ENCODE measurements around the gene FAM120A. TPM values are rescaled to one million over a fixed set of nuclear protein-coding genes. Genes with fewer than 3 reads are reported as not detected.

The FAM120A gene
- total and polyA plus RNA-seq, 2 donors (not counting 1 experiment from before 2014, with no cell fraction given), result 85.8 to 136 TPM

DNA sequence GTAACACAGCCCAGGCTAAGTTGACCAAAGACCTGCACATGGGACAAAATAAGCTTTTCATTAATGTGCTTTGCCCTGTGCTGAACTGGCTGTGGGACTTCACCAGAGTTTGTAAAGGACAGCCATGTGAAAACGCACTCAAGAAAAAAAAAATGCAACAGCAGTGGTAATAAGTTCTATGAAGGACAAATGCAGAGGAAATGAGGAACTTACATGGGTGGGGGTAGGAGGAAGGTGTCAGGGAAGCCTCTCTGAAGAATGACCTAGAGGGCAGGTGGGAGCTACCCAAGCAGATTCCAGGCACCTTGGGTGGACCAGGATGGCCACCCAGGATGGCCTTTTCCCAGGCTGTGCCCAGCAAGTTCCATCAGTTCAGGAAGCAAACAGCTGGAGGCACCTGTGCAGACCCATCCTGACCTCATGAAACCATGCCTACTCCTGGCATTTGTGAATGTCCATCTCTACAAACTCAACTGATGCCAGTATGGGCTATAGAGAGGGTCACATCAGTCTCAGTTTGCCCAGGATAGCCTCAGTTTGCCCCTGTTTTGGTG lies 118.2 kb downstream of the FAM120A start:
- no peaks in the 10 kb centered on the region for H3K9me3 ChIP-seq (ENCODE audit: control insufficient read depth, insufficient read depth, low read depth, low read length)
- H4K20me1 ChIP-seq (ENCODE audit: control insufficient read depth, extremely low read depth, insufficient read depth, low read length), result no peaks in the 10 kb centered on the region
- no peak overlapping the region for H3K27ac ChIP-seq (ENCODE audit: insufficient read depth, low read length)
- H2AFZ ChIP-seq (ENCODE audit: low read length), result no peak overlapping the region
- H3K27me3 ChIP-seq (ENCODE audit: control insufficient read depth, insufficient read depth, low read length), result no peaks in the 10 kb centered on the region
- DNase-seq (ENCODE audit: low read depth in 2 of 2), result no peak
- H3K4me1 ChIP-seq (ENCODE audit: control insufficient read depth, extremely low read depth, insufficient read depth, low read length), result no peaks in the 10 kb centered on the region
- TF ChIP-seq, protein P1, sequence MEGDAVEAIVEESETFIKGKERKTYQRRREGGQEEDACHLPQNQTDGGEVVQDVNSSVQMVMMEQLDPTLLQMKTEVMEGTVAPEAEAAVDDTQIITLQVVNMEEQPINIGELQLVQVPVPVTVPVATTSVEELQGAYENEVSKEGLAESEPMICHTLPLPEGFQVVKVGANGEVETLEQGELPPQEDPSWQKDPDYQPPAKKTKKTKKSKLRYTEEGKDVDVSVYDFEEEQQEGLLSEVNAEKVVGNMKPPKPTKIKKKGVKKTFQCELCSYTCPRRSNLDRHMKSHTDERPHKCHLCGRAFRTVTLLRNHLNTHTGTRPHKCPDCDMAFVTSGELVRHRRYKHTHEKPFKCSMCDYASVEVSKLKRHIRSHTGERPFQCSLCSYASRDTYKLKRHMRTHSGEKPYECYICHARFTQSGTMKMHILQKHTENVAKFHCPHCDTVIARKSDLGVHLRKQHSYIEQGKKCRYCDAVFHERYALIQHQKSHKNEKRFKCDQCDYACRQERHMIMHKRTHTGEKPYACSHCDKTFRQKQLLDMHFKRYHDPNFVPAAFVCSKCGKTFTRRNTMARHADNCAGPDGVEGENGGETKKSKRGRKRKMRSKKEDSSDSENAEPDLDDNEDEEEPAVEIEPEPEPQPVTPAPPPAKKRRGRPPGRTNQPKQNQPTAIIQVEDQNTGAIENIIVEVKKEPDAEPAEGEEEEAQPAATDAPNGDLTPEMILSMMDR (conservative IDR thresholded peaks at IDR 0.05 in 1 of 2, IDR thresholded peaks at IDR 0.05 in 1 of 2; ENCODE audit: low read depth in 1 of 2, low read length in 2 of 2), result no peak
- TF ChIP-seq EZH2 (IDR thresholded peaks at IDR 0.05; ENCODE audit: low read length, missing control alignments), result no peak
- no peak overlapping the region for H3K4me3 ChIP-seq (replicated peaks in 1 of 4; ENCODE audit: control extremely low read depth in 1 of 4, insufficient read depth in 1 of 4, low read depth in 3 of 4, low read length in 4 of 4)
- no peaks in the 10 kb centered on the region for H3K36me3 ChIP-seq (ENCODE audit: control insufficient read depth, insufficient read depth, low read length)
- no peak overlapping the region for H3K4me2 ChIP-seq (ENCODE audit: extremely low read depth, insufficient read depth, low read length)
- H3K9ac ChIP-seq (ENCODE audit: insufficient read depth, low read length), result no peak overlapping the region
- no peaks in the 10 kb centered on the region for H3K79me2 ChIP-seq (ENCODE audit: control insufficient read depth, insufficient read depth, low read length)

DNA sequence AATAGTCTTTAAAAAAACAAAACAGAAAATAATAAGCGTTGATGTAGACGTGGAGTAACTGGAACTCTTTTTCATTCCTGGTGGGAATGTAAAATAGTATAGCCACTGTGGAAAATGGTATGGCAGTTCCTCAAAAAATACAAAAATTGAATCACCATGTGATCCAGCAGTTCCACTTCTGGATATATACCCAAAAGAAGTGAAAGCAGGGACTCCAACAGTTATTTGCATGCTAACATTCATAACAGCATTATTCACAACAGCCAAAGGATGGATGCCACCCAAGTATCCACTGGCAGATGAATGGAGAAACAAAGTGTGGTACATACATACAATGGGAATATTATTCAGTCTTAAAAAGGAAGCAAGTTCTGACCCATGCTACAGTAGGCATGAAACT lies 120.7 kb downstream of the FAM120A start:
- Histone ChIP-seq H2AFZ (ENCODE audit: low read length) (no peak overlapping the region), H4K20me1 (ENCODE audit: control insufficient read depth, extremely low read depth, insufficient read depth, low read length) (no peaks in the 10 kb centered on the region), H3K27ac (ENCODE audit: insufficient read depth, low read length) (no peak overlapping the region), H3K4me1 (ENCODE audit: control insufficient read depth, extremely low read depth, insufficient read depth, low read length) (peaks cover 7% of the 10 kb centered on the region), H3K4me3 (replicated peaks in 1 of 4; ENCODE audit: control extremely low read depth in 1 of 4, insufficient read depth in 1 of 4, low read depth in 3 of 4, low read length in 4 of 4) (no peak overlapping the region), H3K4me2 (ENCODE audit: extremely low read depth, insufficient read depth, low read length) (no peak overlapping the region), H3K27me3 (ENCODE audit: control insufficient read depth, insufficient read depth, low read length) (no peaks in the 10 kb centered on the region), H3K9me3 (ENCODE audit: control insufficient read depth, insufficient read depth, low read depth, low read length) (no peaks in the 10 kb centered on the region), H3K9ac (ENCODE audit: insufficient read depth, low read length) (no peak overlapping the region), H3K79me2 (ENCODE audit: control insufficient read depth, insufficient read depth, low read length) (peaks cover 5% of the 10 kb centered on the region), H3K36me3 (ENCODE audit: control insufficient read depth, insufficient read depth, low read length) (no peaks in the 10 kb centered on the region)
- no peak for DNase-seq (ENCODE audit: low read depth in 2 of 2)
- TF ChIP-seq EZH2 (IDR thresholded peaks at IDR 0.05; ENCODE audit: low read length, missing control alignments), result no peak

DNA sequence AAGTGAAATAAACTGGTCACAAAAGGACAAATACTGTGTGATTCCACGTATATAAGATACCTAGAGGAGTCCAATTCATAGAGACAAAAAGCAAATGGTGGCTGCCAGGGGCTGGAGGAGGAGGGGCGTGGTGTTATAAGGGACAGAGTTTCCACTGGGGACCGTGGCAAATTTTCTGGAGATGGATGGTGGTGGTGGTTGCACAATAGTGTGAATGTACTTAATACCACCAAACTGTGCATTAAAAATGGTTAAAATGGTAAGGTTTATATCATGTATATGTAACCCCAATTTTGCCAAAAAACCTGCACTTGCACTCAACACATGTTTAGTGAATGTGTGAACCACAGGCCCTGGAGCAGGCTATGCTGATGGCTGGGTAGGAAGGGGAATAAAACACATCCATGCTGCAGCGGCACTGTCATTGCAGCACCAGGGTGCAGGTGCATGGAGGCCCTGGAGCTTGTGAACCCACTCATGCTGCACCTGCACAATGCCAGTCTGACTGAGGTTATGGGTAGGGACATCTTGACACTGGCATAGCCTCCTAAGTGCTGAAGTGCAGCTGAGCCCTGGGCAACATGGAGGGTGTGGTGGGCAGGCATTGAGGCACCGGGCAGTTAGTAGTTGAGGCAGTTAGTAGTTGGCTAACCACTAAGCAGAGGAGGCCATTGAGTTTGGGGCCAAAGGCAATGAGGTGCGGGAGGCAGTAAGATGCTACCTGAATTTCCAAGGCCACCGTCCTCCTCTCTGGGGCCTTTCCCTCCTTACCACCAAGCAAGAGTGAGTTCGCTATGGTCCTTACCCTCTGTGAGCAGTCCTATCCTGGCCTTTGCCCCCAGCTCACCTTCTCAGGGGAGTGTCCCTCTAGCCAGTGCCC lies 121.4 kb downstream of the FAM120A start:
- no peaks in the 10 kb centered on the region for H3K9me3 ChIP-seq (ENCODE audit: control insufficient read depth, insufficient read depth, low read depth, low read length)
- H3K27ac ChIP-seq (ENCODE audit: insufficient read depth, low read length), result no peak overlapping the region
- H3K4me3 ChIP-seq (replicated peaks in 1 of 4; ENCODE audit: control extremely low read depth in 1 of 4, insufficient read depth in 1 of 4, low read depth in 3 of 4, low read length in 4 of 4), result no peak overlapping the region
- DNase-seq (ENCODE audit: low read depth in 2 of 2), result no peak
- no peaks in the 10 kb centered on the region for H3K27me3 ChIP-seq (ENCODE audit: control insufficient read depth, insufficient read depth, low read length)
- H2AFZ ChIP-seq (ENCODE audit: low read length), result no peak overlapping the region
- H3K9ac ChIP-seq (ENCODE audit: insufficient read depth, low read length), result no peak overlapping the region
- peaks cover 7% of the 10 kb centered on the region for H3K4me1 ChIP-seq (ENCODE audit: control insufficient read depth, extremely low read depth, insufficient read depth, low read length)
- no peaks in the 10 kb centered on the region for H3K36me3 ChIP-seq (ENCODE audit: control insufficient read depth, insufficient read depth, low read length)
- TF ChIP-seq EZH2 (IDR thresholded peaks at IDR 0.05; ENCODE audit: low read length, missing control alignments), result no peak
- TF ChIP-seq, protein P1 (conservative IDR thresholded peaks at IDR 0.05 in 1 of 2, IDR thresholded peaks at IDR 0.05 in 1 of 2; ENCODE audit: low read depth in 1 of 2, low read length in 2 of 2), result no peak
- peaks cover 11% of the 10 kb centered on the region for H3K79me2 ChIP-seq (ENCODE audit: control insufficient read depth, insufficient read depth, low read length)
- no peak overlapping the region for H3K4me2 ChIP-seq (ENCODE audit: extremely low read depth, insufficient read depth, low read length)
- H4K20me1 ChIP-seq (ENCODE audit: control insufficient read depth, extremely low read depth, insufficient read depth, low read length), result no peaks in the 10 kb centered on the region

Data from fibroblast of lung (primary cell).